HepG2 (cell line): Measurements from ENCODE around the gene RASSF4. TPM values are rescaled to one million over a fixed set of nuclear protein-coding genes. Genes with fewer than 3 reads are reported as not detected.

Experiments
- FOSL2 ChIP-seq: sonication (generic); formaldehyde crosslinking; IDR thresholded peaks from 2 replicates; pipeline ENCODE4 v1.4.0; 2020; ENCODE audit warnings: missing genetic modification reagents
- MLLT10 ChIP-seq: sonication (generic); formaldehyde crosslinking; IDR thresholded peaks from 2 replicates; pipeline ENCODE4 v1.4.0; 2020; ENCODE audit warnings: missing genetic modification reagents
- MXD1 ChIP-seq: sonication (generic); formaldehyde crosslinking; IDR thresholded peaks from 2 replicates; pipeline ENCODE4 v1.4.0; 2020; ENCODE audit warnings: mild to moderate bottlenecking, missing genetic modification reagents
- NR2F1 ChIP-seq, 2 experiments: fragments of 450-650 bp in 1 of 2; formaldehyde crosslinking in 1 of 2; IDR thresholded peaks; 2 replicates each; pipeline versions ENCODE4 v1.5.0 to v1.6.1; 2016 to 2020; ENCODE audit warnings: mild to moderate bottlenecking in 1 of 2, missing compliant biosample characterization in 1 of 2, missing genetic modification reagents in 1 of 2, moderate library complexity in 1 of 2
- PPARG ChIP-seq: conservative IDR thresholded peaks from 2 replicates; pipeline ENCODE4 v1.6.1; 2016; ENCODE audit warnings: missing biosample characterization, missing genetic modification reagents
- SIX4 ChIP-seq: sonication (generic); formaldehyde crosslinking; IDR thresholded peaks from 2 replicates; pipeline ENCODE4 v1.4.0; 2020; ENCODE audit warnings: missing genetic modification reagents
- TCF7L2 ChIP-seq: IDR thresholded peaks from 2 replicates; pipeline ENCODE4 v1.6.1; 2011; ENCODE audit warnings: mild to moderate bottlenecking, low read depth, low read length, moderate library complexity
- ZNF253 ChIP-seq: sonication (generic); formaldehyde crosslinking; IDR thresholded peaks from 2 replicates; pipeline ENCODE4 v1.8.0; 2022; ENCODE audit warnings: mild to moderate bottlenecking, missing genetic modification reagents, borderline replicate concordance
- ZNF318 ChIP-seq: sonication (generic); formaldehyde crosslinking; IDR thresholded peaks from 2 replicates; pipeline ENCODE4 v1.4.0; 2020; ENCODE audit warnings: mild to moderate bottlenecking, missing genetic modification reagents
- ZNF468 ChIP-seq: sonication (generic); formaldehyde crosslinking; IDR thresholded peaks from 2 replicates; pipeline ENCODE4 v1.8.0; 2022; ENCODE audit warnings: mild to moderate bottlenecking, moderate library complexity, missing genetic modification reagents
- ZNF550 ChIP-seq: sonication (generic); formaldehyde crosslinking; IDR thresholded peaks from 2 replicates; pipeline ENCODE4 v1.4.0; 2020; ENCODE audit warnings: mild to moderate bottlenecking, missing genetic modification reagents, borderline replicate concordance
- ZNF615 ChIP-seq: sonication (generic); formaldehyde crosslinking; IDR thresholded peaks from 2 replicates; pipeline ENCODE4 v1.5.0; 2020; ENCODE audit warnings: mild to moderate bottlenecking, missing genetic modification reagents, borderline replicate concordance
- ZNF616 ChIP-seq: sonication (generic); formaldehyde crosslinking; IDR thresholded peaks from 2 replicates; pipeline ENCODE4 v1.5.0; 2020; ENCODE audit warnings: low read depth, mild to moderate bottlenecking, missing genetic modification reagents
- ZNF747 ChIP-seq: sonication (generic); formaldehyde crosslinking; IDR thresholded peaks from 2 replicates; pipeline ENCODE4 v1.8.1; 2023; ENCODE audit warnings: missing genetic modification reagents, mild to moderate bottlenecking, borderline replicate concordance
- polyA plus RNA-seq, 8 experiments: library from polyadenylated mRNA; depleted of rRNA in 3 of 8; stranded (reverse) in 7 of 8; unstranded in 1 of 8; fragments of >200 nt; fragmentation: Illumina TruSeq in 4 of 8; extraction: Trizol in 4 of 8; gene quantifications; 2 replicates each; pipeline versions ENCODE4 v1.2.1 to v1.2.3, GENCODE V29; 2011 to 2016; ENCODE audit warnings: low read depth in 4 of 8, missing spikeins in 1 of 8, mixed read lengths in 1 of 8; ENCODE audit not compliant: insufficient read depth in 1 of 8
- total RNA-seq, 5 experiments: library from RNA; depleted of rRNA; stranded (reverse); fragments of >200 nt; fragmentation: Illumina TruSeq; extraction: Trizol; gene quantifications; 2 replicates each; pipeline ENCODE4 v1.2.3, GENCODE V29; 2016; ENCODE audit warnings: low read depth in 1 of 5
- TF ChIP-seq, protein P1 (sequence below): sonication (generic); formaldehyde crosslinking; IDR thresholded peaks from 2 replicates; pipeline ENCODE4 v1.5.1; 2020; ENCODE audit warnings: missing genetic modification reagents, mild to moderate bottlenecking, borderline replicate concordance
- TF ChIP-seq, protein P2 (sequence below): sonication (generic); formaldehyde crosslinking; IDR thresholded peaks from 2 replicates; pipeline ENCODE4 v1.5.0; 2020; ENCODE audit warnings: mild to moderate bottlenecking, missing genetic modification reagents, moderate library complexity

The RASSF4 gene
- total and polyA plus RNA-seq, 2 of the 13 experiments (the other 11 are each of a cell fraction or from before 2014, with no cell fraction given) = 34.0 to 51.7 TPM

GRCh38 chr10:44976352-44977198 is 17.0 kb downstream of the RASSF4 start (continued):
- TF ChIP-seq MLLT10 (CRISPR knock-in tag) (no peak), FOSL2 (peak; percentile 55; the same call in 1 of the 2 replicates), ZNF318 (CRISPR knock-in tag) (peak; percentile 89; the same call in 1 of the 2 replicates), ZNF550 (0 out of 2 replicates have a peak, but pooled peaks have one; percentile 36), TCF7L2 (no peak), PPARG (CRISPR knock-in tag) (peak; percentile 24; the same call in 1 of the 2 replicates), ZNF253 (CRISPR knock-in tag) (0 out of 2 replicates have a peak, but pooled peaks have one; percentile 20), SIX4 (no peak), ZNF747 (CRISPR knock-in tag) (peak; percentile 50; the same call in 1 of the 2 replicates), ZNF615 (no peak), NR2F1 (CRISPR knock-in tag; IDR thresholded peaks at IDR 0.05) (no peak), ZNF616 (CRISPR knock-in tag) (0 out of 2 replicates have a peak, but pooled peaks have one; percentile 2), ZNF468 (CRISPR knock-in tag) (peak; percentile 70; the same call in 1 of the 2 replicates), MXD1 (CRISPR knock-in tag) (no peak)
- TF ChIP-seq, protein P1, sequence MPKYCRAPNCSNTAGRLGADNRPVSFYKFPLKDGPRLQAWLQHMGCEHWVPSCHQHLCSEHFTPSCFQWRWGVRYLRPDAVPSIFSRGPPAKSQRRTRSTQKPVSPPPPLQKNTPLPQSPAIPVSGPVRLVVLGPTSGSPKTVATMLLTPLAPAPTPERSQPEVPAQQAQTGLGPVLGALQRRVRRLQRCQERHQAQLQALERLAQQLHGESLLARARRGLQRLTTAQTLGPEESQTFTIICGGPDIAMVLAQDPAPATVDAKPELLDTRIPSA (CRISPR knock-in tag) = peak; percentile 80; the same call in 1 of the 2 replicates
- TF ChIP-seq, protein P2, sequence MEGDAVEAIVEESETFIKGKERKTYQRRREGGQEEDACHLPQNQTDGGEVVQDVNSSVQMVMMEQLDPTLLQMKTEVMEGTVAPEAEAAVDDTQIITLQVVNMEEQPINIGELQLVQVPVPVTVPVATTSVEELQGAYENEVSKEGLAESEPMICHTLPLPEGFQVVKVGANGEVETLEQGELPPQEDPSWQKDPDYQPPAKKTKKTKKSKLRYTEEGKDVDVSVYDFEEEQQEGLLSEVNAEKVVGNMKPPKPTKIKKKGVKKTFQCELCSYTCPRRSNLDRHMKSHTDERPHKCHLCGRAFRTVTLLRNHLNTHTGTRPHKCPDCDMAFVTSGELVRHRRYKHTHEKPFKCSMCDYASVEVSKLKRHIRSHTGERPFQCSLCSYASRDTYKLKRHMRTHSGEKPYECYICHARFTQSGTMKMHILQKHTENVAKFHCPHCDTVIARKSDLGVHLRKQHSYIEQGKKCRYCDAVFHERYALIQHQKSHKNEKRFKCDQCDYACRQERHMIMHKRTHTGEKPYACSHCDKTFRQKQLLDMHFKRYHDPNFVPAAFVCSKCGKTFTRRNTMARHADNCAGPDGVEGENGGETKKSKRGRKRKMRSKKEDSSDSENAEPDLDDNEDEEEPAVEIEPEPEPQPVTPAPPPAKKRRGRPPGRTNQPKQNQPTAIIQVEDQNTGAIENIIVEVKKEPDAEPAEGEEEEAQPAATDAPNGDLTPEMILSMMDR (CRISPR knock-in tag) = peak; percentile 14; the same call in 1 of the 2 replicates
